Thyroid gland (tissue), 4 donors: ENCODE measurements around the gene CFDP1. TPM values are rescaled to one million over a fixed set of nuclear protein-coding genes. Genes with fewer than 3 reads are reported as not detected.
A peak's percentile ranks its signal among the peaks of the same experiment; 100 is the strongest.

Experiments used
- DNase-seq, 2 donors: peaks; one replicate each; pipeline ENCODE4 v3.0.0-alpha.2; 2019
- H3K27ac ChIP-seq, 3 donors: fragments of 200-600 bp; sonication (generic); 1 replicate in 2 of 3; 2 replicates in 1 of 3; pipeline ENCODE4 v1.5.1; 2016 to 2019; ENCODE audit warnings: mild to moderate bottlenecking in 1 of 3, moderate library complexity in 1 of 3
- H3K27me3 ChIP-seq: fragments of 200-600 bp; sonication (generic); one replicate; pipeline ENCODE4 v1.5.1; 2019
- H3K36me3 ChIP-seq, 2 donors: fragments of 200-600 bp; sonication (generic); one replicate each; pipeline ENCODE4 v1.5.1; 2016 to 2019
- H3K4me1 ChIP-seq, 2 donors: fragments of 200-600 bp; sonication (generic); one replicate each; pipeline ENCODE4 v1.5.1; 2017 to 2019
- H3K4me3 ChIP-seq, 3 donors: fragments of 200-600 bp; sonication (generic); replicated peaks in 1 of 3; 1 replicate in 2 of 3; 2 replicates in 1 of 3; pipeline ENCODE4 v1.5.1; 2016; ENCODE audit warnings: mild to moderate bottlenecking in 1 of 3
- H3K9me3 ChIP-seq: fragments of 200-600 bp; sonication (generic); one replicate; pipeline ENCODE4 v1.5.1; 2017
- POLR2A ChIP-seq, 2 donors: fragments of 450-650 bp; IDR thresholded peaks; one replicate each; pipeline ENCODE4 v1.6.1; 2017; ENCODE audit warnings: antibody characterized with exemption in 2 of 2, mild to moderate bottlenecking in 2 of 2, moderate library complexity in 1 of 2
- WGBS, 2 donors: methylation state at CpG; one replicate each; pipeline ENCODE4 v1.1.5; 2017; 5-methylcytosine and 5-hydroxymethylcytosine counted together
- intact Hi-C: fragments of 100-400 bp; cut with DNase I; formaldehyde crosslinking; loops from one replicate; pipeline ENCODE4 v1.15.1; 2023
- total RNA-seq, 4 donors: library from RNA; depleted of rRNA; stranded (reverse); fragments of >200 nt; gene quantifications; one replicate each; pipeline ENCODE4 v1.2.3, GENCODE V29; 2016
- TF ChIP-seq, protein P1 (sequence below), 6 experiments: fragments of 200-600 bp in 3 of 6; fragments of 450-650 bp in 3 of 6; sonication (generic) in 3 of 6; IDR thresholded peaks; one replicate each; pipeline ENCODE4 v1.5.1; 2016 to 2019; ENCODE audit warnings: antibody characterized with exemption in 6 of 6, mild to moderate bottlenecking in 2 of 6, inconsistent platforms in 1 of 6, moderate library complexity in 1 of 6

The CFDP1 gene
- total RNA-seq, 4 donors from 2014 or later: 50.5 to 77.9 (median 60.7) TPM

DNA sequence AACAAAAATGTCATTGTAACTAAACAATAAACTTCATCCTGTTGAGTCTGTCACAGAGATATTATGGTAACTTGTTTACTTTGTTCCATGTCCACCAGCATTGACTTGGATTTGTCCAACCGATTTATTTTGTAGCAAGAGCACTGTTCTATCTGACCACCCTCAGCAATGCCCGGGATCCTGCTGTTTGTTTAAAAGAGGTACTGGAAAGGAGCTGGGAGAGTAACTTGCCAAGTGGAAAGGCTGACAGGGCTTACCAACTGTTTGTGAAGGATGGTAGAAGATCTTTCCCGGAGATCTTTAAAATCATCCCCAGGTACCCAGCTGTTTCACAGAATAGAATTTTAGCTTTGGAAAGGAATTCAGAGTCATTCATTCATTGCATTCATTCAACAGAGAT is 122.8 kb downstream of the CFDP1 start:
- Histone ChIP-seq H3K27me3 (no peaks in the 10 kb centered on the region), H3K4me1 (peaks cover 27 to 41% of the 10 kb centered on the region in 2 donors), H3K9me3 (no peaks in the 10 kb centered on the region), H3K36me3 (no peaks in the 10 kb centered on the region), H3K27ac (peak overlapping the region in 2 of 3 donors; percentile 54 to 65), H3K4me3 (no peak overlapping the region)
- peak; percentile 74 to 81 for DNase-seq
- intact Hi-C loops: no loop called here
- TF ChIP-seq, protein P1, sequence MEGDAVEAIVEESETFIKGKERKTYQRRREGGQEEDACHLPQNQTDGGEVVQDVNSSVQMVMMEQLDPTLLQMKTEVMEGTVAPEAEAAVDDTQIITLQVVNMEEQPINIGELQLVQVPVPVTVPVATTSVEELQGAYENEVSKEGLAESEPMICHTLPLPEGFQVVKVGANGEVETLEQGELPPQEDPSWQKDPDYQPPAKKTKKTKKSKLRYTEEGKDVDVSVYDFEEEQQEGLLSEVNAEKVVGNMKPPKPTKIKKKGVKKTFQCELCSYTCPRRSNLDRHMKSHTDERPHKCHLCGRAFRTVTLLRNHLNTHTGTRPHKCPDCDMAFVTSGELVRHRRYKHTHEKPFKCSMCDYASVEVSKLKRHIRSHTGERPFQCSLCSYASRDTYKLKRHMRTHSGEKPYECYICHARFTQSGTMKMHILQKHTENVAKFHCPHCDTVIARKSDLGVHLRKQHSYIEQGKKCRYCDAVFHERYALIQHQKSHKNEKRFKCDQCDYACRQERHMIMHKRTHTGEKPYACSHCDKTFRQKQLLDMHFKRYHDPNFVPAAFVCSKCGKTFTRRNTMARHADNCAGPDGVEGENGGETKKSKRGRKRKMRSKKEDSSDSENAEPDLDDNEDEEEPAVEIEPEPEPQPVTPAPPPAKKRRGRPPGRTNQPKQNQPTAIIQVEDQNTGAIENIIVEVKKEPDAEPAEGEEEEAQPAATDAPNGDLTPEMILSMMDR (IDR thresholded peaks at IDR 0.05): no peak
- TF ChIP-seq POLR2A (IDR thresholded peaks at IDR 0.05): no peak
- 35 to 51% methylated on average over 3 of the region's 3 CpGs for WGBS, 2 donors

DNA sequence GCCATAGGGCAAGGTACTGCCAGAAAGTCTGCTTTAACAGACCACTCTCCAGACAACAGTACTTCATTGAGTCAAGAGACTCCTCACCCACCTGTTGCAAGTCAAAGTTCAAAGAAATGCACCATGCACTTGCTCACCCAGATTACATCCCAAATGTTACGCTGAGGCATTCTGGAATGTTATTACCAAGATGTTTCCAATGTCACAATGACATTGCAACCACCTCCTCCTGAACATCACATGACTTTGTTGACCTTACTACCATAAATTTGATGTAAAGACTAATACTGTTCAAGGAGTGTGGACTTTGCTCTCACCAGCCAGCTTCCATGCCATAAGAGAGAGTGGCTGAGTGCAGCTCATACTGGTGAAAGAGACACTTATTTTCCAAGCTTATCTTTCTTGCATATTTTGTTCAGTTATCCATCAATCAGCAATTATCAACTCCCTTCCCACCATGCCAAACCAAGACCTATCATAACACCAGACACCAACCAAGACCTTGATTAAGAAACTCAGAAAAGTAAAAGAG is 123.3 kb downstream of the CFDP1 start:
- intact Hi-C loops: no loop called here
- no peaks in the 10 kb centered on the region for H3K27me3 ChIP-seq
- DNase-seq: no peak
- peak overlapping the region in 2 of 3 donors; percentile 54 to 65 for H3K27ac ChIP-seq
- no peak overlapping the region for H3K4me3 ChIP-seq
- 96 to 100% methylated on average over 1 of the region's 1 CpG for WGBS, 2 donors
- peaks cover 33 to 47% of the 10 kb centered on the region in 2 donors for H3K4me1 ChIP-seq
- no peaks in the 10 kb centered on the region for H3K9me3 ChIP-seq
- no peaks in the 10 kb centered on the region for H3K36me3 ChIP-seq
- TF ChIP-seq, protein P1 (IDR thresholded peaks at IDR 0.05): no peak
- TF ChIP-seq POLR2A (IDR thresholded peaks at IDR 0.05): no peak

DNA sequence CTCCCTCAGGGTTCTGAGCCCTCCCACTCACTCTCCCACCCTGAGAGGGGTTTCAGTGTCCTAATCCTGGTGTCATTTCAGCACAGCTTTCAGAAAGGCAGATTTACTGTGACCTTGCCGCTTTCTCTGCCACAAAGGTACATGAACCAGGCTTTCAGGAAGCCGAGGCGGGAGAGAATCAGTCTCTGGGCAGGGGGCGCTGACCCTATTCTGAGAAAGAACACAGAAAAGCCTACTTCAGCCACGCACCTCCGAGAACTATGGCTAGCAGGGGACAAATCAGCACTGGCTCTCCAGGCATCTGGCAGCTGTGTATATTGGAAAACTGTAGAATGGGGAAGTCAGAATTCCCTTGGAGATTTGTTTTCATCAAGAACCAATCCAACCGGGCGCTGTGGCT is 124.1 kb downstream of the CFDP1 start:
- Histone ChIP-seq H3K27me3 (no peaks in the 10 kb centered on the region), H3K9me3 (no peaks in the 10 kb centered on the region), H3K4me1 (peaks cover 40 to 55% of the 10 kb centered on the region in 2 donors), H3K27ac (peak overlapping the region in 1 of 3 donors; percentile 47), H3K4me3 (no peak overlapping the region), H3K36me3 (no peaks in the 10 kb centered on the region)
- intact Hi-C loops: no loop called here
- no peak for DNase-seq
- TF ChIP-seq POLR2A (IDR thresholded peaks at IDR 0.05): no peak
- TF ChIP-seq, protein P1 (IDR thresholded peaks at IDR 0.05): no peak
- WGBS, 2 donors: 95 to 98% methylated on average over 8 of the region's 8 CpGs

DNA sequence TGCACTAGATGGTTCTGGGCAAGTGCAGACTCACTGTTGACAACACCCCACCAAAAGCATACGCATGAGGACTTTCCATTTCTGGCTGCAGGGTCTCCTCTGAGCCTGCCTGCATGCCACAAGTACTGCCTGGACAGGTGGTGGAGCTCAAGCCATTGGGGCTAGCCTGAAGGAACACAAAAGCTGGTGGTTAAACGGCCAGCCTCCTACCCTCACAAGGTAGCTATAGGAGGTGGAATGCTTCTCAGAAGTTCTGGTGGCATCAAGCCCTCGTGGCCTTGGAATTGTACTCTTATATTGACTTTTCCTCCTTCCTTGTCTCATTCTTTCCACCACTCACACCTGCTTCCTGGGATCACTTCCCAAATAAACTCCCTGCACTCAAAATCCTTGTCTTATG is 125.3 kb downstream of the CFDP1 start:
- Histone ChIP-seq H3K27ac (no peak overlapping the region), H3K4me1 (peaks cover 42 to 58% of the 10 kb centered on the region in 2 donors), H3K9me3 (no peaks in the 10 kb centered on the region), H3K4me3 (no peak overlapping the region), H3K27me3 (no peaks in the 10 kb centered on the region), H3K36me3 (no peaks in the 10 kb centered on the region)
- 72 to 82% methylated on average over 3 of the region's 3 CpGs for WGBS, 2 donors
- DNase-seq: no peak
- intact Hi-C loops: no loop called here
- TF ChIP-seq, protein P1 (IDR thresholded peaks at IDR 0.05): no peak
- no peak for TF ChIP-seq POLR2A (IDR thresholded peaks at IDR 0.05)

DNA sequence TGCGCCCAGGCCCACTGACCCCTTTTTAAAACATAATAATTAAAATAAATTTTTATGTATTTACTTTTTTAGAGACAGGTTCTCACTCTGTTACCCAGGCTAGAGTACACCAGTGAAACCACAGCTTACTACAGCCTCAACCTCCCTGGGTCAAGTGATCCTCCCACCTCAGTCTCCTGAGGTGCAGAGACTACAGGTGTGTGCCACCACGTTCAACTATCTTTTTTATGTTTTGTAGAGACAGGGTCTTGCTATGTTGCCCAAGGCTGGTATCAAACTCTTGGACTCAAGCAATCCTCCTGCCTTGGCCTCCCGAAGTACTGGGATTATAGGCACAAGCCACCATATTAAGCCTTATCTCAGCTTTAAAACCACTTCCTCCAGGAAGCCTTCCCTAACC is 125.8 kb downstream of the CFDP1 start:
- WGBS, 2 donors: 96 to 97% methylated on average over 3 of the region's 3 CpGs
- no peak for DNase-seq
- Histone ChIP-seq H3K27me3 (no peaks in the 10 kb centered on the region), H3K27ac (no peak overlapping the region), H3K36me3 (no peaks in the 10 kb centered on the region), H3K4me1 (peaks cover 42 to 58% of the 10 kb centered on the region in 2 donors), H3K9me3 (no peaks in the 10 kb centered on the region), H3K4me3 (no peak overlapping the region)
- TF ChIP-seq, protein P1 (IDR thresholded peaks at IDR 0.05): no peak
- TF ChIP-seq POLR2A (IDR thresholded peaks at IDR 0.05): no peak
- intact Hi-C loops: no loop called here
